ENCODE data around the gene CD93.

CD93 gene

DNA sequence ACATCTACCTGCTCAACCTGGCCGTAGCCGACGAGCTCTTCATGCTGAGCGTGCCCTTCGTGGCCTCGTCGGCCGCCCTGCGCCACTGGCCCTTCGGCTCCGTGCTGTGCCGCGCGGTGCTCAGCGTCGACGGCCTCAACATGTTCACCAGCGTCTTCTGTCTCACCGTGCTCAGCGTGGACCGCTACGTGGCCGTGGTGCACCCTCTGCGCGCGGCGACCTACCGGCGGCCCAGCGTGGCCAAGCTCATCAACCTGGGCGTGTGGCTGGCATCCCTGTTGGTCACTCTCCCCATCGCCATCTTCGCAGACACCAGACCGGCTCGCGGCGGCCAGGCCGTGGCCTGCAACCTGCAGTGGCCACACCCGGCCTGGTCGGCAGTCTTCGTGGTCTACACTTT lies 50.4 kb downstream of the CD93 start:
- no peak overlapping the region for H3K4me3 ChIP-seq (ENCODE audit: low read depth, low read length)
- TF ChIP-seq, protein P1, sequence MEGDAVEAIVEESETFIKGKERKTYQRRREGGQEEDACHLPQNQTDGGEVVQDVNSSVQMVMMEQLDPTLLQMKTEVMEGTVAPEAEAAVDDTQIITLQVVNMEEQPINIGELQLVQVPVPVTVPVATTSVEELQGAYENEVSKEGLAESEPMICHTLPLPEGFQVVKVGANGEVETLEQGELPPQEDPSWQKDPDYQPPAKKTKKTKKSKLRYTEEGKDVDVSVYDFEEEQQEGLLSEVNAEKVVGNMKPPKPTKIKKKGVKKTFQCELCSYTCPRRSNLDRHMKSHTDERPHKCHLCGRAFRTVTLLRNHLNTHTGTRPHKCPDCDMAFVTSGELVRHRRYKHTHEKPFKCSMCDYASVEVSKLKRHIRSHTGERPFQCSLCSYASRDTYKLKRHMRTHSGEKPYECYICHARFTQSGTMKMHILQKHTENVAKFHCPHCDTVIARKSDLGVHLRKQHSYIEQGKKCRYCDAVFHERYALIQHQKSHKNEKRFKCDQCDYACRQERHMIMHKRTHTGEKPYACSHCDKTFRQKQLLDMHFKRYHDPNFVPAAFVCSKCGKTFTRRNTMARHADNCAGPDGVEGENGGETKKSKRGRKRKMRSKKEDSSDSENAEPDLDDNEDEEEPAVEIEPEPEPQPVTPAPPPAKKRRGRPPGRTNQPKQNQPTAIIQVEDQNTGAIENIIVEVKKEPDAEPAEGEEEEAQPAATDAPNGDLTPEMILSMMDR (IDR thresholded peaks at IDR 0.05; ENCODE audit: low read depth, low read length, missing control alignments), result no peak
- DNase-seq (ENCODE audit: low read depth), result no peak
- in situ Hi-C loops (cut with HindIII; ENCODE audit: low sequenced_read_pairs), result loop anchor here (25.0 kb wide), 1 partner anchor 698 kb away; no protein-coding TSS in a partner anchor

DNA sequence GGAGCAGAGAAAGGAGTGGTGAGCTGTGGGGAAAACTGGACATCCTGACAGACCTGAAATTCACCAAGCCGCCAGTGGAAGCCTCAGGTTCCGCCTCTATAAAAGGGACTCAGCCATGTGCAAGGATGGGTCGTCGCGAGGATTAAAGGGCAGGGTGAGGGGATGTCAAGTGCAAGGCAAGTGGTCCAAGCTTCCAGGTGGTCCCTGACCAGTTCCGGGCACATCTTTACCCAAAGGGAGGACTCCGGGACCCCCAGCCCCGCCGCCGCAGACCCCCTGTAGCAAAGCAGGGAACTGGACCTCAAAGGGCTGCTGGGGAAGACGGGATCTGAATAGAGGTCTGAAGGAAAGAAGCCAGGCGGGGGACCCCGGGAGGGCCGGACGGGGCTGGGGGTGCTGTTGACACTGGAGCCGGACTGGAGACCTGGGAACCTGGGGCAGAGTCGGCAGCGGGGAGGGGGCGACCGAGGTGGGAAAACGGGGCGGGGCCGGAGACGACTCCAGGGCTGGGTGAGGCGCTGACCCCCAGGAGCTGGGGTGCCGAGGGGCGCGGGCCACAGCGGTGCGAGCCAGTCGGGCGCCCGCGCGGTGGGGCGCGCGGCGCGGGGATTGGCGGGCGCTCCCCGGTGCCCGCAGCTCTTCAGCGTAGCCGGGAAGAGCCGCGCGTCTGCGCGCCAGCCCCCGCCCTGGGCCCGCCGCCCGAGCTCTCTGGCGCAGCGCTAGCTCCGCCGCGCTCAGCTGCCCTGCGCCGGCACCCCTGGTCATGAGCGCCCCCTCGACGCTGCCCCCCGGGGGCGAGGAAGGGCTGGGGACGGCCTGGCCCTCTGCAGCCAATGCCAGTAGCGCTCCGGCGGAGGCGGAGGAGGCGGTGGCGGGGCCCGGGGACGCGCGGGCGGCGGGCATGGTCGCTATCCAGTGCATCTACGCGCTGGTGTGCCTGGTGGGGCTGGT lies 51.1 kb downstream of the CD93 start, which contains the start of gene SSTR4:
SSTR4 (plus strand) TSS at position 592 of the 951 bp plus-strand sequence; CDS start at position 764, 172 bp downstream.
- TF ChIP-seq, protein P1 (IDR thresholded peaks at IDR 0.05; ENCODE audit: low read depth, low read length, missing control alignments), result no peak

DNA sequence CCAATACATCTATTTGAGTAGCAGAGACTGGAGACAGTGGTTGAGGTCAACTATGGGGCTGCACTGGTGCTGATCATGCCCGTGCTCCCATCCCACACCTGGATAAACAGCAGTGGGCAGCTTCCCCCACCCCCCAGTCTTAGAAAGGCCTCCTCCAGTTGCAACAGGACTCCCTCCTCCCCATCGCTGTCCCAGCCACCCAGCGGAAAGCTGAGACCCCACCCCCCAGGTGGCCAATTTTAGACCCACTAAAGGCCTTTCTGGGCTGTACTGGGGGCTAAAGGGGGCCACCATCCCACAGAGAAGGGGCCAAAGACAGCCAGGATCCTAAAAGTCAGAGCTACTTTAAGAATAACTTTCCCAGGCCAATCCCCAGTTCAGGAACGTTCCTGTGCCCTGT lies 52.2 kb downstream of the CD93 start:
- TF ChIP-seq, protein P1 (IDR thresholded peaks at IDR 0.05; ENCODE audit: low read depth, low read length, missing control alignments), result no peak
- in situ Hi-C loops (cut with HindIII; ENCODE audit: low sequenced_read_pairs), result loop anchor here (25.0 kb wide), 1 partner anchor 697 kb away; no protein-coding TSS in a partner anchor
- DNase-seq (ENCODE audit: low read depth), result no peak
- no peak overlapping the region for H3K4me3 ChIP-seq (ENCODE audit: low read depth, low read length)

More for the DNA sequence above, 51.1 kb downstream of the CD93 start, which contains the start of gene SSTR4:
- in situ Hi-C loops (cut with HindIII; ENCODE audit: low sequenced_read_pairs), result loop anchor here (25.0 kb wide), 1 partner anchor 698 kb away; no protein-coding TSS in a partner anchor
- no peak within 1 kb of the TSS for H3K4me3 ChIP-seq (ENCODE audit: low read depth, low read length)
- no peak for DNase-seq (ENCODE audit: low read depth)

DNA sequence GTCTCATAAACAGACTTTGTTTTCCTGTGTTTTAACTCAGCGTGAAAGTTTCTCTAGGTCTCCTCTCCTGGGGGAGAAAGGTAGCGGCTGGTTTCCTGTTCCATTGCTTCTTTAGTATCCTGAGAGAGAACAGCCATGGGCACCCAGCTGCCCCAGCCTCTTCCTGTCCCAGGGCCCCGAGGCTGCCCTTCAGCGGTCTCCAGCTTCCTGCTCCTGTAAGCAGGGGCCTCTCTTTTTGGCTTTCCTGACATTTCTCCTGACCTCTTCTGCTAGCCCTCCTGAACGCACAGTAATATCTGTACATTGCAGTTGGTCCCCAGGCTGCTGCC lies 53.4 kb downstream of the CD93 start:
- no peak overlapping the region for H3K4me3 ChIP-seq (ENCODE audit: low read depth, low read length)
- no peak for DNase-seq (ENCODE audit: low read depth)
- in situ Hi-C loops (cut with HindIII; ENCODE audit: low sequenced_read_pairs), result loop anchor here (25.0 kb wide), 1 partner anchor 695 kb away; no protein-coding TSS in a partner anchor
- TF ChIP-seq, protein P1 (IDR thresholded peaks at IDR 0.05; ENCODE audit: low read depth, low read length, missing control alignments), result no peak

DNA sequence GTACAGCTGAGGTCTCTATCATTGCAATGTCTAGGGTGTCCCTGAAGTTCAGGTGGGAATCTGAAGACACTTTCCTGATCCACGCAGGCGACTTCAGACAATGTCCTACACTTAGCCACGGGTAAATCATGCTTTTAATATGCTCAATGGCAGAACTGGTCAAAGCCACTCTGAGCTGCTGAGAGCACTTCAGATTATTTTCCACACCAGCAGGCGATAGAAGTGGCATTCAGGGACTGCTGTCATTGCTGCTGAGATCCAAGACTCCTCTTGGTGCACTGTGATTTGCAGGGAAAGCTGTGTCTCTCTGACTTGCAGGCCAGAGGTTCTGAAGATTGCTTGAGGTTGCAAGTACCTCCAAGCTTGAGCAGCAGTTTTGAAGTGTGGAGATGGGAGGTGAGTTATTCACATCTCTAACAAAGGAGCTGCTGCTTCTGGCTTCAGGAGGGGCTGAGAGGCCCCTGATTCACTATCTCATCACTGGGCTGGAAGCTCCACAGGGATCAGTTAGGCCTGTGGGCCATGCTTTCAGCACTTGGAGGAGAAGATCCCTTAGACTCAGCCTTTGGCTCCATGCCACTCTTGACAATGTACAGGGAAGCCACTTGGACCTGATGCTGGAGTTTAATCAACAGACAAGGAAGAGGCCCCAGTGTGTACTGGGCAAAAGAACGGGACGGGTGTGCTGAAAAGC lies 53.9 kb downstream of the CD93 start:
- in situ Hi-C loops (cut with HindIII; ENCODE audit: low sequenced_read_pairs), result loop anchor here (25.0 kb wide), 1 partner anchor 695 kb away; no protein-coding TSS in a partner anchor
- TF ChIP-seq, protein P1 (IDR thresholded peaks at IDR 0.05; ENCODE audit: low read depth, low read length, missing control alignments), result no peak

DNA sequence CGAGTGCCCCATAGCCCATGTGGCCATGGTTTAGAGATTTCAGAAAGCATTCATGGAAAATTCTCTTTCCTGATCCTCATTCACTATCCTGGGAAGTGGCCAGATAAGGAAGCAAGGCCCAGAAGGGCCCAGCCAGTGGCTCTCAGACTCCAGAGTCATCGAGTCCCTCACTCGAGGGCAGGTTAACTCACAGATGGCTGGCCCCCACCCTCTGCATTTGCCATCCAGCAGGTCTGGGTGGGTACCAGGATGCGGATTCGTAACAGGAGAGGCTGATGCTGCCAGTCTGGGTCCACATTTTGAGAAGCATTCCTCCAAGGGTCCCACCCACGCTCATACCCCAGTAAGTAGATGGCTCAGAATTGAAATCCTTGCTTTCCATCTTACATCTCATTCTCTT lies 54.8 kb downstream of the CD93 start:
- in situ Hi-C loops (cut with HindIII; ENCODE audit: low sequenced_read_pairs), result loop anchor here (25.0 kb wide), 1 partner anchor 694 kb away; no protein-coding TSS in a partner anchor
- TF ChIP-seq, protein P1 (IDR thresholded peaks at IDR 0.05; ENCODE audit: low read depth, low read length, missing control alignments), result no peak
- no peak for DNase-seq (ENCODE audit: low read depth)
- no peak overlapping the region for H3K4me3 ChIP-seq (ENCODE audit: low read depth, low read length)

More for the DNA sequence above, 53.9 kb downstream of the CD93 start:
- DNase-seq (ENCODE audit: low read depth), result no peak
- H3K4me3 ChIP-seq (ENCODE audit: low read depth, low read length), result no peak overlapping the region
